ENCODE data around the gene FAM210B.

FAM210B gene

DNA sequence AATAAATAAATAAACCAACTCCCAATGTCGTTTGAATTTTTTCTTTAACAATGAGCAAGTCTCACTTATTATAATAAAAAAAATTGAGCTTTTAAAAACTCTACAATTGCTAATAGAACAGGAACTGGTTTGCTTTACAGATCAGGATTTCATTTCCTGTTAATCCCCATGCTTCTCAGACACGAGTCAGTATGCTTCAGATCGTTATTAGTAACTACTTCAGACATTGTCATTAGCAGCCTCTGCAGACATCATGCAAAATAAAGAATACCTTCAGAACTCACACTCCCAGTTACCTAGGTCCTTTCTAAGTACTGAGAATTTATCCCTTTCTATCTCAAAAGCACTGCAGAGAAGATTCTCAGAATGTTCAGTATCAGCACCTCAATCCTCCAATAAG is 10.0 kb upstream of the FAM210B start:
- Mint-ChIP-seq H3K4me1 (peaks cover 4% of the 10 kb centered on the region), H3K27ac (no peak overlapping the region), H3K27me3 (peaks cover 43% of the 10 kb centered on the region), H3K9me3 (no peaks in the 10 kb centered on the region), H3K4me3 (no peak overlapping the region), H3K36me3 (no peaks in the 10 kb centered on the region)
- DNase-seq, result no peak
- CTCF ChIA-PET, result no interaction called here

DNA sequence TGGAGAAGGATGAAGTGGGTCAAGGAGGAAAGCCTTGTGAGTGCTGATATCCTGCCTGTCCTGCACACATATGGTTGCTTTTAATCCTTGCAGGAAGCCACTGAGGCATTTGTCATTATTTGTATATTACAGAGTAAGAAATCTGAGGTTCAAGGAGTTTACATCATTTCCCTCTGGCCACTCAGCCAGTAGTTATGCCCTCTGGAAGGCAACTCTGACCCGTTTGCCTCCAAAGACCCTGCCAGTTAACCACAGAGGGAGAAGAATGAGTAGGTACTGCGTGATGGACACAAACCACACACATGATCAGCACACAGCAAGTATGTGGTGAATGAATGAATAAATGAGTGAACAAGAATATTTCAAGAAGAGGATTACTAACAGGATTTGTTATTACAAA is 7.9 kb upstream of the FAM210B start:
- Mint-ChIP-seq H3K36me3 (no peaks in the 10 kb centered on the region), H3K4me1 (no peaks in the 10 kb centered on the region), H3K4me3 (no peak overlapping the region), H3K27ac (no peak overlapping the region), H3K27me3 (peaks cover 35% of the 10 kb centered on the region), H3K9me3 (no peaks in the 10 kb centered on the region)
- CTCF ChIA-PET, result no interaction called here
- no peak for DNase-seq

DNA sequence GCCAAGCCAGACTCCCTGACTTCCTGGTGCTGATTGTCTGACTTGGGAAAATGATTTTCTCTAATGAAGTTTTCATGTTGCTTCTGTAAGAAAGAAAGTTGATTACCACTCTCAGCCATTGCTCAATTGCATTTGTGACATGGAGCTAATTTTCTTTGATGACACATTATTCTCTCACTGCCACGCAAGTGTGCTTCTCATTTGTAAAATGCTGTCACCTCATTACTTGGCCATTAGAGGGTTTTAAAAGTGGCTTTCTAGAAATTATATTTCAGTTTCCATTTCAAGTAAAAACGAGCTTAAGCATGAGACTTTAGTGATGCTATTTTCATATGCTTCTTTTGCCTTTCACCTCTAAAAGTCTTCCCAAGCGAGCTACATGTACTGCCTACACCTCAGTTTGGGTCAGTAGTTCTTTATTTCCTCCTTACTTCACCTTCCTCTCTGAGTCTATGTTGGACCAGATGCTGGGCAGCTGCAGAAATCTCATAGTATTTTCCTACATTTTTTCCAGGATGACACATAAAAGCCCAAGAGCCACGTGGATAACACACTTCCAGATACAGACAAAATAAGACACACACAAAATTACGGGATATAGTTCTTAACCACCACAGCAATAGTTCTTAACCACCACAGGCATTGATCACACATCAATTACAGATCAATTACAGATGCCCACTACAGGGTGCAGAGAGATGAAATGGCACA is 6.3 kb upstream of the FAM210B start:
- no peaks in the 10 kb centered on the region for H3K4me1 Mint-ChIP-seq

DNA sequence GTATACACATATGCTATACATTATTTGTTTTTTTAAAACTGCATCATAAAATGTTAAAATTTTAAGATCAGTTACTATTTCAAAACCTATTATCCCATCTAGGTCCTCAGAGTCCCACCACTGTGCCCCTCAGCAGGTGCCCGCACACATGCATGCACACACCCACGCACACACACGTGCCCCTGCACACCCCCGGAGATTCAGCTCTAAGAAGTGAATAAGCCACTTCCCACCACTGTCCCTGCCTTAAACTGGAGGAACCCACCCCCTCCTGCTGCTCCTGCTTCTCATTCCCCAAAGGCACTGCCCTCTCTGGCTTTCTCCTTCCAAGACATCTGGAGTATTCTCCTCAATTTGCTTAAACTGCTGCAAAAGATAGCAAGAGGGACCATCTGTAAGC is 5.4 kb upstream of the FAM210B start:
- Mint-ChIP-seq H3K9me3 (no peaks in the 10 kb centered on the region), H3K4me1 (peaks cover 3% of the 10 kb centered on the region), H3K36me3 (no peaks in the 10 kb centered on the region), H3K27ac (no peak overlapping the region), H3K4me3 (no peak overlapping the region), H3K27me3 (peaks cover 36% of the 10 kb centered on the region)
- CTCF ChIA-PET, result interaction anchor here (0.6 kb wide), 1 partner anchor 275 kb away, joined by 3 read pairs; the partner anchor contains the start of gene TFAP2C
- DNase-seq, result no peak

More for the DNA sequence above, 6.3 kb upstream of the FAM210B start:
- no peak overlapping the region for H3K27ac Mint-ChIP-seq
- H3K9me3 Mint-ChIP-seq, result no peaks in the 10 kb centered on the region
- H3K4me3 Mint-ChIP-seq, result no peak overlapping the region
- no peak for DNase-seq
- H3K27me3 Mint-ChIP-seq, result peaks cover 36% of the 10 kb centered on the region
- CTCF ChIA-PET, result interaction anchor here (1.6 kb wide), 1 partner anchor 9 kb away, joined by 5 read pairs; no protein-coding TSS in a partner anchor
- H3K36me3 Mint-ChIP-seq, result no peaks in the 10 kb centered on the region

DNA sequence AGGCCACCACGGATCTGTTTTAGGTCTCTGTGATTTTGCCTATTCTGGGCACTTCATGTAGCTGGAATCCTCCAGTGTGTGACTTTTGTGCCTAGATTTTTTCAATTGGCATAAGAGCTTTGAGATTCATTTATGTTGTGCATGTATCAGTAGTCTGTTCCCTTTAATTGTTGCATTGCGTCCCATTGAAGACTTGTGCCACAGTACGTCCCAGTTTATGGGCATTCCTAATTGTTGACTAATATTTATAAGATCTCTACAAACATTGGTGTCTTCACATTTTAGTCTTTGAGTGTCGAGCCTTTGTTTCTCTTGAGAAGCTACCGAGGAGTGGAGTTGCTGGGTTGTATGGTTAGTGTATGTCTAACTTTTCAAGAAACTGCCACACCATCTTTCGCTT is 704 bp upstream of the FAM210B start:
- H3K4me1 Mint-ChIP-seq, result peaks cover 15% of the 10 kb centered on the region
- no peak for DNase-seq
- peaks cover 21% of the 10 kb centered on the region for H3K27me3 Mint-ChIP-seq
- H3K4me3 Mint-ChIP-seq, result peak overlapping the region; percentile 75
- H3K36me3 Mint-ChIP-seq, result no peaks in the 10 kb centered on the region
- CTCF ChIA-PET, result interaction anchor here (1.0 to 2.6 kb wide), 2 partner anchors 14 to 193 kb away, joined by 3 to 13 read pairs; no protein-coding TSS in a partner anchor
- H3K27ac Mint-ChIP-seq, result no peak overlapping the region
- no peaks in the 10 kb centered on the region for H3K9me3 Mint-ChIP-seq

DNA sequence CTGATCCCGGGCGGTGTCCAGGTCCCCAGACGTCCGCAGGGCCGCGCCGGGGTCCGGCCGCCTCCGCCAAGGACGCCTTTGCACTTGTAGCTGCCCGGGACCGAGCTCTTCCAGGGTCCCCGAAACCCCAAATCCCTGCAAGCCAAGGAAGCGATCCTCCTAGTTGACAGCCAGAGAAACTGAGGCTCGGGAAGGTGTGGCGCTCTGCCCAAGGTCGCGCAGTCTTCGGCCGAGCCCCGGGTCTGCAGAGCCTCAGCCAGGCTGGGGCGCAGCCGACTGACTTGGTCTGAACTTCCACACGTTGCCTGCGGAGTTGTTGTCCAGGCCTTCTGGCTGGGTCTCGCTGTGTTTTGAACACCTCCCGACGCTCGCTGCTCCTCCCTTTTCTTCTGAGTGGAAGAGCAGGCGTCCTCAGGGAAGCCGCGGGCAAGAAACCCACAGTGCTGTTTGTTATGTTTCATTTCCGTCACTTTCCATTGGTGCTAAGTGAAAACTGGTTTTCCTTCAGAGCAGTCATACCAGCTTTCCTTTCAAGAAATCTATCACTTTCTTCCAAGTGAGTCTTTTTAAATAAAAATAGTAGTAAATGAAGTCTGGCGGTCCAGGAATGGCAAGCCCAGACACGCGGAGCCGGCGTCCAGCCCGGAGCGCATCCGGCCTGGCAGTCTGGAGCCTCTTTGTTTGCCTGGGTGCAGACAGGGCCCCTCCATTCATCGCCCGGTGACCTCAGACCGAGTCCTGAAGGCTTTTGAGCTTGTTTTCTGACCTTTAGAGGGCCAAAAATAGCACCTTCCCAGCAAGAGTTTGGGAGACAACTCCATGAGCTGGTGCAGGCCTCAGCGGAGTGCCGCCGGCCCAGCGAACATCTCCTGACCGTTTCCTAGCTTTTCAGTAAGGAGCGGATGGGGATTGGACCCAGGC is 698 bp downstream of the FAM210B start:
- CTCF ChIA-PET, result interaction anchor here (2.6 kb wide), 1 partner anchor 16 kb away, joined by 13 read pairs; no protein-coding TSS in a partner anchor
- DNase-seq, result peak; percentile 28
- peaks cover 18% of the 10 kb centered on the region for H3K27me3 Mint-ChIP-seq
- peak overlapping the region; percentile 86 for H3K4me3 Mint-ChIP-seq
- peaks cover 15% of the 10 kb centered on the region for H3K4me1 Mint-ChIP-seq
- no peaks in the 10 kb centered on the region for H3K9me3 Mint-ChIP-seq
- H3K27ac Mint-ChIP-seq, result peak overlapping the region; percentile 45
- no peaks in the 10 kb centered on the region for H3K36me3 Mint-ChIP-seq

DNA sequence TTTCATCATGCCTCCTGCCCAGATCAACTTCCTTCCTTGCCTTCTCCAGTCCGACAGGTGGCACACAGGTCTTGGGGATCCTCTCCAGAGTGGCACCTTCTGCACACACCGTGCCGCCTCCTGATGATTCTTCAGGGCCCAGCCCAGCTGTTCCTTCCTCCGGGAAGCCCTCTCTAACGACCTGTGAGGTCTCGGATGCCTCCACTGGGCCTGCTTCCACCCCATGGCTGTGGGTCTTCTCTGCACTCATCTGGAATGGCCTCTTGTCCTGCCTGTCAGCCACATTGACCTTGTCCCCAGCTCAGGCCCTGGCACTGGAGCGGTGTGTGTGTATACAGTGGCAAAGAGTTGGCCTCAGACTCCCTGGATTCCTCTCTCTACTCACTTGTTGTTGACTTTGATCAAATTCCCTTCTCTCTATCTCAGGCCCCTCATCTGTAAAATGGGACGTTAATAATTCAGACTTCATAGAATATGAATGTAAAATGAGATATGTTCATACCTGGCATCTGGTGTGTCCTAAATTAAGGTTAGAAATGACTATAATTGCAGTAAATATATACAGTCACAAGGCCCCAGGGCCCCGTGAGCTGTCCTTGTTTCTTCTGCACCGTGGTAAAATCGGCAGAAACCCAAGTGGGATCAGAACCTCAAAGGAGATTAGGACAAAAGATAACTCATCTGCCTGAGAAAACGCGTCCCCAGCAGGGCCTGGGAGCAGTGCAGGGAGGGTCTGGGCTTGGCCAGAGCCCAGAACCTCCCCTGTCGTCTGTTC is 1.5 kb downstream of the FAM210B start:
- peak overlapping the region; percentile 86 for H3K4me3 Mint-ChIP-seq
- CTCF ChIA-PET, result no interaction called here
- H3K4me1 Mint-ChIP-seq, result peaks cover 15% of the 10 kb centered on the region
- H3K27me3 Mint-ChIP-seq, result peaks cover 11% of the 10 kb centered on the region
- no peaks in the 10 kb centered on the region for H3K9me3 Mint-ChIP-seq
- DNase-seq, result no peak
- no peaks in the 10 kb centered on the region for H3K36me3 Mint-ChIP-seq
- no peak overlapping the region for H3K27ac Mint-ChIP-seq

DNA sequence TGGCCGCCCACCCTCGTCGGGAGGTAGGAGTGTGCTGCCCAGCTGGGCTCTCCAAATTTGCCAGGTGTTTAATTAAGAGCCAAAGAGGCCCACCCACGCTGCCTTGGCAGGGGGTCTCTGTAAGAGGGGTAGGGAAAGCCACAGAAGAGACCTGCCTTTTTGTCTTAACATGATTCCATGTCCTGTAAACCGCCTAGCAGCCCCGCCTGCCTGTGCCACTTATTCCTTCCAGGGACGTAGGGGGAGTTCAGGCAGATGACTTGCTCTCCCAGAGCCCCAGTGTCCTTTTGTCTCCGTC is 2.1 kb downstream of the FAM210B start:
- DNase-seq, result no peak
- Mint-ChIP-seq H3K27ac (no peak overlapping the region), H3K36me3 (peaks cover under 1% of the 10 kb centered on the region), H3K27me3 (peaks cover 11% of the 10 kb centered on the region), H3K4me1 (peaks cover 15% of the 10 kb centered on the region), H3K4me3 (no peak overlapping the region), H3K9me3 (no peaks in the 10 kb centered on the region)
- CTCF ChIA-PET, result interaction anchor here (0.8 kb wide), 1 partner anchor 15 kb away, joined by 3 read pairs; no protein-coding TSS in a partner anchor

DNA sequence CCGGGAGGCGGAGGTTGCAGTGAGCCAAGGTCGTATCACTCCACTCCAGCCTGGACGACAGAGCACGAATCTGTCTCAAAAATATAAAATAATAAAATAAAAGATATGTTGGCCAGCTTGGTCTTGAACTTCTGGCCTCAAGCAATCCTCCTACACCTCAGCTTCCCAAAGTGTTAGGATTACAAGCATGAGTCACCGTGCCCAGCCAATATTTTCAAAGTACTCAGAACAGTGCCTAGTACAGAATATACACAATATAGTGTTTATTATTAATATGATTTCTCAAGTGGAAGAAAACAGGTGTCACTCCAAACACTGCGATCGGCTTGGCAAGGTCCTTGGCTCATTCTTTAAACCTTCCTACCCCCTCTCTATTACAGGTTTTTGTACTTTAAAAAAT is 3.1 kb downstream of the FAM210B start:
- CTCF ChIA-PET, result no interaction called here
- Mint-ChIP-seq H3K4me3 (no peak overlapping the region), H3K9me3 (no peaks in the 10 kb centered on the region)

DNA sequence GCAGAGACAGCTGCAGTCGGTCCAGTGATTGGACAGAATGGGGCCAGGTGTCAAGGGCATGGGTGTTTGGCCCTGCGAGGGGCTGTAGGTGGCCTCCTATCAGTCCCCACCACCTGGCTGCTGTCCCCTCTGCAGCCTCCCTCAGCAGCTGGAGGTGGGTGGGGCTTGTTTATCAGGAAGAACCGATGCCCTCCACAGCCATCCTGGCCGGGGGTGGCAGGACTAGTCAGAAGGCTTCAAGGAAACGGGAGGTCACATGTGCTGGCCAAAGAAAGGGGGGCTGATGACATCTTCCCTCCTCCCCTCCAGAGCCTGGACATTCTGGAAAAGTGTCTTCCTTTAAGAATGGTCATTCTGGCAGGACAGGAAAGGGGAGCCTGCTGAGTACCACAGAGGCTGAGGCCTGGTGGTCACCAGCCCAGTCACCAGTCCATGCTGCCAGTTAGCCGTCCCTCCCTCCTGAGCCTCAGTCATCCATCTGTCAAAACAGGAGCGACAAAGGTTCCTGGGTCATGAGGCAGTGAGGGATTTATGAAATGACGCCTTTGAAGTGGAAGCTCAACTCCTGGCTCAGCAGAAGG is 4.1 kb downstream of the FAM210B start:
- no peak overlapping the region for H3K4me3 Mint-ChIP-seq
- peaks cover 4% of the 10 kb centered on the region for H3K27me3 Mint-ChIP-seq
- H3K27ac Mint-ChIP-seq, result no peak overlapping the region
- H3K4me1 Mint-ChIP-seq, result peaks cover 15% of the 10 kb centered on the region
- CTCF ChIA-PET, result no interaction called here
- H3K9me3 Mint-ChIP-seq, result no peaks in the 10 kb centered on the region
- DNase-seq, result no peak
- peaks cover 11% of the 10 kb centered on the region for H3K36me3 Mint-ChIP-seq

More for the DNA sequence above, 3.1 kb downstream of the FAM210B start:
- no peak for DNase-seq
- Mint-ChIP-seq H3K36me3 (peaks cover 6% of the 10 kb centered on the region), H3K27me3 (peaks cover 8% of the 10 kb centered on the region), H3K27ac (no peak overlapping the region), H3K4me1 (peaks cover 15% of the 10 kb centered on the region)

DNA sequence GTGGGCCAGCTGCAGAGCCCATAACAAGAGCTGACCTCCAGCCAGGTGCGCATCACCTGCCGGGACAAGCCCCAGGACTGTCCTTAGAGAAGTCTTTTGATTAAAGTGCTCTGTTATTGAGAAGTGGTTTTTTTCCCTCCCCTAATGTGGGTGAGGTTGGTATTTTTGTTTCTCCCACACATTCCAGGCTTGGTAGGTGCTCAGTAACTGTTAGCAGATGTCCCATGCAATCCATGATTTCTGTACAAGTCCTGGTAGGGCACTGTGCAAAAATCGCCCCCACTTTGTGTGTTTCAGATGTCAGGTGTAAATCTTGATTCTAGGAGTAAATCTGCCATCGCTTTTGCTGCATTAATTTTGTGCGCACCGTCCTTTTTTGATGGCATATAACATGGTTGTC is 4.7 kb downstream of the FAM210B start:
- no peaks in the 10 kb centered on the region for H3K9me3 Mint-ChIP-seq
- no peak overlapping the region for H3K4me3 Mint-ChIP-seq
- H3K27ac Mint-ChIP-seq, result no peak overlapping the region
- H3K27me3 Mint-ChIP-seq, result peaks cover 4% of the 10 kb centered on the region
- no peak for DNase-seq
- CTCF ChIA-PET, result no interaction called here
- peaks cover 11% of the 10 kb centered on the region for H3K36me3 Mint-ChIP-seq
- H3K4me1 Mint-ChIP-seq, result peaks cover 11% of the 10 kb centered on the region

DNA sequence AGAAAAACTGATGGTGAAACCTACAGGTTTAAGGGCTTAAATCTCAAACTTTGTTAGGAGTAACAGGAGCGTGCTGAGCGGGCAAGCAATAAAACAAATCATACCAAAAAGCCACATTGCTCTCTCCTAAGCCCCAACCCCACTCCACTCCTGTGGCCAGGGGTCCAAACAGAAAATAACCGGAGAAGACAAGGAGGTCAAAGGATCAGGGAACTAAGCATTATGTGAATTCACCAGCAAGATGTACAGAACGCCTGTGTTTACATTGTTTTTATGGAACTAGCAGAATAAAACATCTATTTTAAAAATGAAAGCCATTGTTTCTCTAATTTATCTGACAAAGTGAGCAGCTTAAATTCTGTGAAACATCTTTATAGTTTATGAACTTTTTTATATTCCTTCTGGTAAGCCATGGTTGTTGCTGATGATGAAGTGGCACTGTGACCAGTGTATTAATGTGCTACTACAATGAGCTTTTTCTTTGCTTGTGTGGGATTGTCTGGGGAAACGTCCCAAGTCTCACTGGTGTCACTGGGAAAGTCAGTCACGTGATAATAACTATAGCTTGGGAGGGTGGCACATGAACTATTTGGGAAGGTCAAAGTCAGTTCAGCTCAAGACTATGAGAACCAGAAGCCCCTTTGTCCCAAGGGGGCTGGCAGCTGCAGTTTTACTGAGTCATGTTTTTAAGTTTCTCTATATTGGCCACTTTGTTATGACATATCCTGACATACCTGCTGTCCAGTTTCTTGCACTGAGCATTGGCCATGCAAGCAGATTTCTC is 9.8 kb downstream of the FAM210B start:
- peaks cover 46% of the 10 kb centered on the region for H3K36me3 Mint-ChIP-seq
- CTCF ChIA-PET, result no interaction called here

DNA sequence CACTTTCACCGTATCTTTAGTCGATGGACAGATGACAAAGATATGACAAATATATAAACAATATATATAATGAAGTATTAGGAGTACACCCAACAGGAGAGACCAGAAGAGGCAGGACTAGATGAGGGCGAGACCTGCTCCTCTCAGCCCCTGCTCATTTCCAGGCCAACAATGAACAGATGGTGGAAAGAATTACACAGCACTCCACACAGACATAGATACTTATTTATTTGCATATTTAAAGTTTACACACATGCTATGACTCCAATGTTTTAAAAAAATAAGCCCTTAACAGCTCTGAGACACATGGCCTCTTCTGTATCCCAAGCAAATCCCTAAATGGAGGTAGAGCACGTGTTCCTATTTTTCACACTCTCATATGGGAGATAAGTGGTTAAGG is 10.4 kb downstream of the FAM210B start:
- no peak for DNase-seq
- Mint-ChIP-seq H3K36me3 (peaks cover 51% of the 10 kb centered on the region), H3K4me1 (peaks cover 5% of the 10 kb centered on the region), H3K4me3 (no peak overlapping the region), H3K27me3 (no peaks in the 10 kb centered on the region), H3K27ac (no peak overlapping the region), H3K9me3 (no peaks in the 10 kb centered on the region)
- CTCF ChIA-PET, result no interaction called here

More for the DNA sequence above, 9.8 kb downstream of the FAM210B start:
- Mint-ChIP-seq H3K27ac (no peak overlapping the region), H3K27me3 (no peaks in the 10 kb centered on the region), H3K9me3 (no peaks in the 10 kb centered on the region), H3K4me3 (no peak overlapping the region), H3K4me1 (peaks cover 5% of the 10 kb centered on the region)
- no peak for DNase-seq

All from activated naive CD4-positive, alpha-beta T cell treated with anti-CD3 and anti-CD28 coated beads, Interleukin-2, amount 10 ng/mL, durations not matched to agents 7 days and 5 days (primary cell).